H9 (cell line): ENCODE data around the gene PADI4. TPM values are rescaled to one million over a fixed set of nuclear protein-coding genes. Genes with fewer than 3 reads are reported as not detected.

Source experiments
- DNase-seq: peaks from one replicate; pipeline ENCODE4 v3.0.0-alpha.2; 2017
- H2AFZ ChIP-seq: one replicate; pipeline ENCODE4 v1.6.1; 2013; ENCODE audit warnings: mild to moderate bottlenecking, low read length, control low read depth, moderate library complexity
- H2AK5ac ChIP-seq: 2 replicates; pipeline ENCODE4 v1.6.1; 2013; ENCODE audit warnings: low read length, control low read depth, mixed read lengths; ENCODE audit not compliant: insufficient read length
- H2BK120ac ChIP-seq: one replicate; pipeline ENCODE4 v1.6.1; 2013; ENCODE audit warnings: low read depth, mild to moderate bottlenecking, low read length, control low read depth, inconsistent platforms; ENCODE audit not compliant: poor library complexity, severe bottlenecking
- H2BK12ac ChIP-seq: 2 replicates; pipeline ENCODE4 v1.6.1; 2013; ENCODE audit warnings: low read length, control low read depth, mixed read lengths, low read depth; ENCODE audit not compliant: insufficient read length
- H2BK15ac ChIP-seq: 2 replicates; pipeline ENCODE4 v1.6.1; 2013; ENCODE audit warnings: low read depth, low read length, control low read depth
- H2BK20ac ChIP-seq: one replicate; pipeline ENCODE4 v1.6.1; 2013; ENCODE audit warnings: low read depth, mild to moderate bottlenecking, low read length, control low read depth, inconsistent platforms; ENCODE audit not compliant: poor library complexity, severe bottlenecking
- H2BK5ac ChIP-seq: 2 replicates; pipeline ENCODE4 v1.6.1; 2013; ENCODE audit warnings: low read length, control low read depth, mixed read lengths; ENCODE audit not compliant: insufficient read length
- H3K14ac ChIP-seq: 2 replicates; pipeline ENCODE4 v1.6.1; 2013; ENCODE audit warnings: low read length, control low read depth; ENCODE audit not compliant: insufficient read depth
- H3K18ac ChIP-seq: 2 replicates; pipeline ENCODE4 v1.6.1; 2013; ENCODE audit warnings: low read depth, mild to moderate bottlenecking, mixed read lengths, low read length, control low read depth; ENCODE audit not compliant: insufficient read length
- H3K23ac ChIP-seq: 2 replicates; pipeline ENCODE4 v1.6.1; 2013; ENCODE audit warnings: low read length, control low read depth, mixed read lengths, low read depth; ENCODE audit not compliant: insufficient read length
- H3K23me2 ChIP-seq: 2 replicates; pipeline ENCODE4 v1.6.1; 2013; ENCODE audit warnings: low read depth, mild to moderate bottlenecking, mixed read lengths, low read length, control low read depth; ENCODE audit not compliant: insufficient read length, poor library complexity, severe bottlenecking
- H3K27ac ChIP-seq: 2 replicates; pipeline ENCODE4 v1.5.1; 2013; ENCODE audit warnings: low read length, control low read depth, mixed read lengths, low read depth; ENCODE audit not compliant: insufficient read length
- H3K27me3 ChIP-seq: 2 replicates; pipeline ENCODE4 v1.6.1; 2013; ENCODE audit warnings: low read length, control low read depth, inconsistent platforms; ENCODE audit not compliant: insufficient read depth
- H3K4ac ChIP-seq: 2 replicates; pipeline ENCODE4 v1.6.1; 2013; ENCODE audit warnings: low read depth, mild to moderate bottlenecking, control low read depth, inconsistent platforms, low read length, moderate library complexity
- H3K4me1 ChIP-seq: 2 replicates; pipeline ENCODE4 v1.6.1; 2013; ENCODE audit warnings: low read length, control low read depth, inconsistent platforms; ENCODE audit not compliant: insufficient read depth
- H3K4me2 ChIP-seq: 2 replicates; pipeline ENCODE4 v1.6.1; 2013; ENCODE audit warnings: low read length, control low read depth, mixed read lengths; ENCODE audit not compliant: insufficient read length, insufficient read depth
- H3K56ac ChIP-seq: 2 replicates; pipeline ENCODE4 v1.6.1; 2013; ENCODE audit warnings: low read depth, mild to moderate bottlenecking, mixed read lengths, low read length, control low read depth; ENCODE audit not compliant: insufficient read length
- H3K79me1 ChIP-seq: 2 replicates; pipeline ENCODE4 v1.6.1; 2013; ENCODE audit warnings: low read depth, mild to moderate bottlenecking, moderate library complexity, low read length, control low read depth, inconsistent platforms; ENCODE audit not compliant: insufficient read depth, poor library complexity, severe bottlenecking
- H3K79me2 ChIP-seq: 2 replicates; pipeline ENCODE4 v1.6.1; 2013; ENCODE audit warnings: low read length, control low read depth, inconsistent platforms; ENCODE audit not compliant: insufficient read depth
- H3K9ac ChIP-seq: 2 replicates; pipeline ENCODE4 v1.6.1; 2013; ENCODE audit warnings: low read length, control low read depth, mixed read lengths; ENCODE audit not compliant: insufficient read length; ENCODE audit errors: extremely low read depth
- H3K9me3 ChIP-seq: one replicate; pipeline ENCODE4 v1.6.1; 2013; ENCODE audit warnings: low read depth, low read length, inconsistent platforms; ENCODE audit not compliant: control insufficient read depth
- H3T11ph ChIP-seq: one replicate; pipeline ENCODE4 v1.6.1; 2013; ENCODE audit warnings: mild to moderate bottlenecking, low read length, control low read depth, inconsistent platforms
- H4K20me1 ChIP-seq: one replicate; pipeline ENCODE4 v1.6.1; 2013; ENCODE audit not compliant: control insufficient read depth, insufficient read length, insufficient read depth
- H4K5ac ChIP-seq: 2 replicates; pipeline ENCODE4 v1.6.1; 2013; ENCODE audit warnings: low read depth, mild to moderate bottlenecking, mixed read lengths, low read length, control low read depth; ENCODE audit not compliant: insufficient read length
- H4K8ac ChIP-seq: replicated peaks from 2 replicates; pipeline ENCODE4 v1.6.1; 2013; ENCODE audit warnings: low read length, control low read depth, mixed read lengths, low read depth; ENCODE audit not compliant: insufficient read length
- H4K91ac ChIP-seq: 2 replicates; pipeline ENCODE4 v1.6.1; 2013; ENCODE audit warnings: low read depth, mild to moderate bottlenecking, moderate library complexity, mixed read lengths, low read length, control low read depth; ENCODE audit not compliant: insufficient read length
- H3K27ac Mint-ChIP-seq, 3 experiments: 2 replicates in 2 of 3; 3 replicates in 1 of 3; pipeline ENCODE4 v1.8.0; 2020 to 2021; ENCODE audit warnings: mixed read lengths in 3 of 3, mild to moderate bottlenecking in 1 of 3, moderate library complexity in 1 of 3
- H3K27me3 Mint-ChIP-seq: 2 replicates; pipeline ENCODE4 v1.8.0; 2021; ENCODE audit warnings: low read depth, mild to moderate bottlenecking, moderate library complexity, mixed read lengths
- H3K36me3 Mint-ChIP-seq, 3 experiments: 2 replicates in 2 of 3; 3 replicates in 1 of 3; pipeline ENCODE4 v1.8.0; 2020 to 2021; ENCODE audit warnings: low read depth in 3 of 3, mixed read lengths in 3 of 3; ENCODE audit not compliant: insufficient read depth in 1 of 3
- H3K4me1 Mint-ChIP-seq, 2 experiments: 2 replicates each; pipeline ENCODE4 v1.8.0; 2020; ENCODE audit warnings: mixed read lengths in 2 of 2
- H3K4me3 Mint-ChIP-seq, 2 experiments: 2 replicates in 1 of 2; 3 replicates in 1 of 2; pipeline ENCODE4 v1.8.0; 2020 to 2021; ENCODE audit warnings: mild to moderate bottlenecking in 2 of 2, mixed read lengths in 2 of 2, moderate library complexity in 1 of 2
- H3K9me3 Mint-ChIP-seq, 2 experiments: 2 replicates in 1 of 2; 3 replicates in 1 of 2; pipeline ENCODE4 v1.8.0; 2020; ENCODE audit warnings: mild to moderate bottlenecking in 2 of 2, mixed read lengths in 2 of 2, moderate library complexity in 1 of 2
- WGBS: extraction: QIAGEN DNeasy Blood & Tissue Kit; methylation state at CpG from one replicate; pipeline ENCODE4 v1.1.7; 2013; ENCODE audit warnings: missing lambda C conversion rate, low lambda C conversion rate, mixed read lengths; ENCODE audit not compliant: insufficient read length; ENCODE audit errors: extremely low coverage; 5-methylcytosine and 5-hydroxymethylcytosine counted together
- total RNA-seq: library from RNA; stranded (reverse); gene quantifications from 2 replicates; pipeline ENCODE4 v1.2.1, GENCODE V29; 2021
- TF ChIP-seq, protein P1 (sequence below): fragments of 200-600 bp; sonication (generic); conservative IDR thresholded peaks from 3 replicates; pipeline ENCODE4 v1.8.0; 2021; ENCODE audit warnings: antibody characterized with exemption, mild to moderate bottlenecking

Gene PADI4
- total RNA-seq, 1 experiment from 2014 or later: 0.13 TPM

DNA sequence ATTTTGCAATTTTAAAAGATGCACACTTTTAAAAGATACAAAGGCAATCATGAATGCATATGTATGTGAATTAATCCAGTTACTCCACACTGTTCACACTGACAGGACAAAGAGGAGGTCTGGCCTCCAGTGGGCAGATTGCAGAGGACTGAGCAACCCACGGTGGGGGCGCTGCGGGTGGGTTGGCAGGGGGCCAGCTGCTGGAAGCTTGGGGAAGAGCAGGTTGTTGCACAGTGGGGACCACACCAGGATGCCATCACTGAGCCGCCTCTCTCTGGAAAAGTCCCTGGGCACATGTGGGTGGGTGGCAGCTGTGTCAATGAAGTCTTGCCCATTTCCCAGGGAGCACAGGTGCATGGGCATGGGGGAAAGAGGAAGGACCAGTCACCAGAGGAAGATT is 12.7 kb upstream of the PADI4 start:
- Histone ChIP-seq H3K18ac (no peak overlapping the region), H3K27me3 (no peaks in the 10 kb centered on the region), H3K4ac (no peak overlapping the region), H3K79me1 (no peaks in the 10 kb centered on the region), H3K4me2 (no peak overlapping the region), H3K4me1 (no peaks in the 10 kb centered on the region), H2AFZ (no peak overlapping the region), H2AK5ac (no peak overlapping the region), H4K8ac (no peak overlapping the region), H2BK120ac (no peak overlapping the region), H3K56ac (no peak overlapping the region), H3K14ac (no peak overlapping the region), H3K23me2 (no peaks in the 10 kb centered on the region), H3T11ph (no peak overlapping the region), H3K27ac (no peak overlapping the region), H3K23ac (no peak overlapping the region), H3K79me2 (no peaks in the 10 kb centered on the region), H2BK15ac (no peak overlapping the region), H4K5ac (no peak overlapping the region), H3K9ac (no peak overlapping the region), H2BK20ac (no peak overlapping the region), H2BK5ac (no peak overlapping the region), H4K91ac (no peak overlapping the region), H4K20me1 (no peaks in the 10 kb centered on the region), H3K9me3 (no peaks in the 10 kb centered on the region), H2BK12ac (no peak overlapping the region)
- WGBS: no CpG with 5 or more reads among the region's 4 CpGs
- no peak overlapping the region for H3K4me3 Mint-ChIP-seq
- no peaks in the 10 kb centered on the region for H3K36me3 Mint-ChIP-seq
- no peak overlapping the region for H3K27ac Mint-ChIP-seq
- TF ChIP-seq, protein P1, sequence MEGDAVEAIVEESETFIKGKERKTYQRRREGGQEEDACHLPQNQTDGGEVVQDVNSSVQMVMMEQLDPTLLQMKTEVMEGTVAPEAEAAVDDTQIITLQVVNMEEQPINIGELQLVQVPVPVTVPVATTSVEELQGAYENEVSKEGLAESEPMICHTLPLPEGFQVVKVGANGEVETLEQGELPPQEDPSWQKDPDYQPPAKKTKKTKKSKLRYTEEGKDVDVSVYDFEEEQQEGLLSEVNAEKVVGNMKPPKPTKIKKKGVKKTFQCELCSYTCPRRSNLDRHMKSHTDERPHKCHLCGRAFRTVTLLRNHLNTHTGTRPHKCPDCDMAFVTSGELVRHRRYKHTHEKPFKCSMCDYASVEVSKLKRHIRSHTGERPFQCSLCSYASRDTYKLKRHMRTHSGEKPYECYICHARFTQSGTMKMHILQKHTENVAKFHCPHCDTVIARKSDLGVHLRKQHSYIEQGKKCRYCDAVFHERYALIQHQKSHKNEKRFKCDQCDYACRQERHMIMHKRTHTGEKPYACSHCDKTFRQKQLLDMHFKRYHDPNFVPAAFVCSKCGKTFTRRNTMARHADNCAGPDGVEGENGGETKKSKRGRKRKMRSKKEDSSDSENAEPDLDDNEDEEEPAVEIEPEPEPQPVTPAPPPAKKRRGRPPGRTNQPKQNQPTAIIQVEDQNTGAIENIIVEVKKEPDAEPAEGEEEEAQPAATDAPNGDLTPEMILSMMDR: no peak
- H3K4me1 Mint-ChIP-seq: no peaks in the 10 kb centered on the region
- 0 out of 5 replicates have a peak, but pooled peaks cover 0 to 2% of the 10 kb centered on the region in 2 experiments for H3K9me3 Mint-ChIP-seq
- no peak for DNase-seq
- H3K27me3 Mint-ChIP-seq: peaks cover 1% of the 10 kb centered on the region; the same call in 1 of the 2 replicates
